ENCODE measurements around the gene RNF32. TPM values are rescaled to one million over a fixed set of nuclear protein-coding genes. Genes with fewer than 3 reads are reported as not detected.
"Not testable (repeated sequence)": the region's sequence is repeated elsewhere in the genome, so short reads cannot be mapped to it uniquely, and the experiment has no call there.

RNF32 gene
- total RNA-seq, 2 experiments from 2014 or later, result 0.97 to 2.2 TPM

DNA sequence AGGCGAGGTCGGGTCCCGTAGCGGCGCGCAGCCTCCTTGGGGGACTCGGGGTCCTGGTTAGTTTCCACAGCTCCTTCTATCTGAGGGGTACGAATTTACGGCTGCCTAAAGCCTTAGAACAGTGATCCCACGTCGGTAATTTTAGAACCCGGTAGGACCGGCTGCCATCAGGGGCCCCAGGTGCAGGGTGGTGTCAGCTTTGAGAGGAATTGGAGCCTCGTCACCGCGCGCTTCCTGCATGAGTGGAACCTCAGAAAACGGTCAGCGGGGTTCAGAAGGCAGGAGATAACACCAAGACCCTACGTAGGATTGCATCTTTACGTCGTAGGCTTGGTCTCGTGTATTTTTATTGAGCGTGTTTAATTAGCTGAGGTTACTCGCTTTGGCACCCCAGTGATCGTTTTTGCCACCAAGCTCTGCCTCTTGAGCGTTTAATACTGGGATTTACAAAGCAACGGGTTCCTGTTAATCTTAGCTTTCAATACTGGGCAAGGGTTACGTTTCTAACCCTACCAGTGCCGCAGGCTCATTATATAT is 443 bp downstream of the RNF32 start:
- no peak for DNase-seq
- Mint-ChIP-seq H3K27me3 (peaks cover 26% of the 10 kb centered on the region), H3K36me3 (no peaks in the 10 kb centered on the region), H3K27ac (peak overlapping the region; percentile 96), H3K4me1 (peaks cover 14% of the 10 kb centered on the region), H3K9me3 (peaks cover 4% of the 10 kb centered on the region), H3K4me3 (peak overlapping the region; percentile 94)
- ATAC-seq (ENCODE audit: low read depth), result peak; percentile 69
- POLR2A ChIA-PET, result interaction anchor here (1.4 to 1.7 kb wide), 2 partner anchors 9 to 28 kb away, joined by 6 to 12 read pairs; no protein-coding TSS in a partner anchor

DNA sequence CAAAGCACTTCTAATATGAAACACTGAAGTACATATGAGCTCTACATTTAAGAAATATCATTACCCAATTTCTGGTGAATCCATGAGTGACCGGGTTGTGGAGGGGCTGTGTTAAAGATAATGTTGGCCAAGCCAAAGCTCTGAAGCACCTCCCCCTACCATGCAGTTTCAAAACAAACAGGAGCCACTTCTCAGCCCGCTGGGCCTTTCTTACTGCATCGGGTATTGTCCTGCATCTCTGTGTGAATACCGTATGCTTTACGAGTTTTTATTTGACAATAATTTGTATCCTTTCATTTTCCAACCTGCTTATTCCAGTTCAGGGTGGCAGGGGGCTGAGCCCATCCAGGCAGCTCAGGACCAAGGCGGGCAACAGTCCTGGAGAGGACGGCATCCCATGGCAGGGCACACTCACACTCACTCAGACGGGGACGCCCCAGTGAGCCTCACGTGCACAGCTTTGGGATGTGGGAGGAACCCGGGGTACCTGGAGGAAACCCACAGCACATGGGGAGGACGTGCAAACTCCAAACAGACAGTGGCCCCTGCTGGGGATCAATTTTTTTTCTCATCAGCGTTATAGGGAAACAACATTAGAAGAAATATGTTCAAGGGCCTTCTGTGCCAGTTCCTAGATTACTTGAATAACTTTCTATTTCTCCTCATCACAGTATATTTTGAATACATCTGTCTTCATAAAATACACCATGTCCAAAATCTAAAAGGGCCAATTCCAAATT is 1.9 kb downstream of the RNF32 start:
- H3K36me3 Mint-ChIP-seq, result no peaks in the 10 kb centered on the region
- peaks cover 32% of the 10 kb centered on the region for H3K27me3 Mint-ChIP-seq

DNA sequence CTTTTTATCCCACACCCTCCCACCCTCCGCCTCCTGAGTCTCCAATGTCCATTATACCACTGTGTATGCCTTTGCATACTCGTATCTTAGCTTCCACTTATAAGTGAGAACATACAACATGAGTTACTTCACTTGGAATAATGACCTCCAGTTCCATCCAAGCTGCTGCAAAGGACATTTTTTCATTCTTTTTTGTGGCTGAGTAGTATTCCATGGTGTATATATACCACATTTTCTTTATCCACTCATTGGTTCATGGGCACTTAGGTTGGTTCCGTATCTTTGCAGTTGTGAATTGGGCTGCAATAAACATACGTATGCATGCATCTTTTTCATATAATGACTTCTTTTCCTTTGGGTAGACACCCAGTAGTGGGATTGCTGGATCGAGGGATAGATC is 6.8 kb downstream of the RNF32 start:
- H3K36me3 Mint-ChIP-seq; ATAC-seq (ENCODE audit: low read depth); H3K4me3 Mint-ChIP-seq; DNase-seq; H3K9me3 Mint-ChIP-seq; H3K4me1 Mint-ChIP-seq; POLR2A ChIA-PET; H3K27ac Mint-ChIP-seq: not testable (repeated sequence)
- peaks cover 65% of the 10 kb centered on the region for H3K27me3 Mint-ChIP-seq

More for the DNA sequence above, 1.9 kb downstream of the RNF32 start:
- Mint-ChIP-seq H3K9me3 (peaks cover 4% of the 10 kb centered on the region), H3K4me3 (no peak overlapping the region), H3K4me1 (peaks cover 12% of the 10 kb centered on the region), H3K27ac (no peak overlapping the region)
- DNase-seq (no peak), ATAC-seq (ENCODE audit: low read depth) (no peak)
- POLR2A ChIA-PET, result interaction anchor here (0.8 kb wide), 1 partner anchor 17 kb away, joined by 3 read pairs; no protein-coding TSS in a partner anchor

DNA sequence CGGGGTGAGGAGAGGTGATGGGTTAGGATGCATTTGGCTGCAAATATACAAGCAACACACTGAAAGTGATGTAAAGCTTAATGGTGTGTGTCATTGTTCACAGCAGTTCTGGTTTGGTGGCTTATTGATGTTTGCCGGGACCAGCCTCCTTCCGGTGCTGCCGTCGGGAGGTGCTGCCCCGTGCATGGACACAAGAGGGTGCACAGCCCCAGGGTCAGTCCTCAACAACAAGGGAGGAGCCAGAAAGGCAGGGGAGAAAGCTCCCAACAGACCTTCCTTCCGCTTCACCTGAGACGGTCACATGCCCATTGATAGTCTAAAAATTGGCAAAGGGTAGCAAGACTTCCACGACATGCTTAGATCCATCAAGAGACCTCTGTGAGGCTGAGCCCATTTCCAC is 9.5 kb downstream of the RNF32 start:
- peaks cover 48% of the 10 kb centered on the region for H3K27me3 Mint-ChIP-seq
- DNase-seq, result no peak
- no peak overlapping the region for H3K4me3 Mint-ChIP-seq
- H3K4me1 Mint-ChIP-seq, result peaks cover 6% of the 10 kb centered on the region
- no peaks in the 10 kb centered on the region for H3K9me3 Mint-ChIP-seq
- peak; percentile 54 for ATAC-seq (ENCODE audit: low read depth)
- POLR2A ChIA-PET, result interaction anchor here (1.6 kb wide), 1 partner anchor 9 kb away, joined by 6 read pairs; the partner anchor contains the start of gene RNF32
- H3K36me3 Mint-ChIP-seq, result no peaks in the 10 kb centered on the region
- no peak overlapping the region for H3K27ac Mint-ChIP-seq

DNA sequence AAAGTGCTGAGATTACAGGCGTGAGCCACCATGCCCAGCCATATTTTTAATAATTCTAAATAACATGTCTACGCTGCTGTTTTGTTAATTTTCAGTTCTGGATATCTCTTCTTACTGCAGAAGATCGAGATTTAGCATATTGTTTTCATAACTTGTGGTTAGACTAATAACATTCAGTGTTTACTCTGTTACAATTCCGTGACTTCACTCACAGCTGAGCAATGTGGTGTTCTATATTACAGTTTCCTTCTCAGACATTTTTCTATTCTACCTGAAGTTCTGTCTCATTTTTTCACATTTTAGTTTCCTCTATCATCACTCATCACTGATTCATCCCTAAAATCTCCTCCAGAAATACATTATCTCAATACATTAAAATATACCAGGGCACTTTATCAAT is 10.9 kb downstream of the RNF32 start:
- POLR2A ChIA-PET, result no interaction called here
- Mint-ChIP-seq H3K4me1 (peaks cover 10% of the 10 kb centered on the region), H3K36me3 (no peaks in the 10 kb centered on the region), H3K9me3 (no peaks in the 10 kb centered on the region), H3K27me3 (peaks cover 38% of the 10 kb centered on the region), H3K27ac (no peak overlapping the region), H3K4me3 (no peak overlapping the region)
- ATAC-seq (ENCODE audit: low read depth) (no peak), DNase-seq (no peak)

DNA sequence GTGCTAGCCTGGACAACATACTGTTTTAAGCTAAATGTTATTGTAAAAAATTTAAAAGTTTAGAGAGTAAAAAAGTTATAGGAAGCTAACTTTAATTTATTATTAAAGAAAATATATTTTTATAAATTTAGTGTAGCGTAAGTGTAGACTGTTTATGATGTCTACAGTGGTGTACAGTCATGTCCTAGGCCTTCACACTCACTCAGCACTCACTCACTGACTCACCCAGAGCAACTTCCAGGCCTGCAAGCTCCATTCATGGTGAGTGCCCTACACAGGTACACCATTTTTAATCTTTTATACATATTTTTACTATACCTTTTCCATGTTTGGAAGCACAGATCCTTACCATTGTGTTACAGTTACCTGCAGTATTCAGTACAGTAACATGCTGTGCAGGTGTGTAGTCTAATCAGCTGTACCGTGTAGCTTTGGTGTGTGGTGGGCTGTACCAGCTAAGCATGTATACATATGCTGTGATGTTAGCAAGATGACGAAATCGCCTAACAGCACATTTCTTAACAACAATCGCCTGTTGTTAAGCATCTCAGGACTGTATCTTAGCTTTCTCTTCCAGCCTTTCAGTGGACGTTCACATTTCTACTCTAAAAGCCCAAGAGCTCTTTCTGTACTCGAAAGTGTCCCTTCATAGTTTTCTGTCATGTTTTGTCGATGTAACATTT is 12.5 kb downstream of the RNF32 start:
- DNase-seq (no peak), ATAC-seq (ENCODE audit: low read depth) (no peak)
- Mint-ChIP-seq H3K27me3 (peaks cover 35% of the 10 kb centered on the region), H3K27ac (no peak overlapping the region), H3K9me3 (no peaks in the 10 kb centered on the region), H3K4me1 (peaks cover 10% of the 10 kb centered on the region), H3K36me3 (no peaks in the 10 kb centered on the region), H3K4me3 (no peak overlapping the region)
- POLR2A ChIA-PET, result no interaction called here

DNA sequence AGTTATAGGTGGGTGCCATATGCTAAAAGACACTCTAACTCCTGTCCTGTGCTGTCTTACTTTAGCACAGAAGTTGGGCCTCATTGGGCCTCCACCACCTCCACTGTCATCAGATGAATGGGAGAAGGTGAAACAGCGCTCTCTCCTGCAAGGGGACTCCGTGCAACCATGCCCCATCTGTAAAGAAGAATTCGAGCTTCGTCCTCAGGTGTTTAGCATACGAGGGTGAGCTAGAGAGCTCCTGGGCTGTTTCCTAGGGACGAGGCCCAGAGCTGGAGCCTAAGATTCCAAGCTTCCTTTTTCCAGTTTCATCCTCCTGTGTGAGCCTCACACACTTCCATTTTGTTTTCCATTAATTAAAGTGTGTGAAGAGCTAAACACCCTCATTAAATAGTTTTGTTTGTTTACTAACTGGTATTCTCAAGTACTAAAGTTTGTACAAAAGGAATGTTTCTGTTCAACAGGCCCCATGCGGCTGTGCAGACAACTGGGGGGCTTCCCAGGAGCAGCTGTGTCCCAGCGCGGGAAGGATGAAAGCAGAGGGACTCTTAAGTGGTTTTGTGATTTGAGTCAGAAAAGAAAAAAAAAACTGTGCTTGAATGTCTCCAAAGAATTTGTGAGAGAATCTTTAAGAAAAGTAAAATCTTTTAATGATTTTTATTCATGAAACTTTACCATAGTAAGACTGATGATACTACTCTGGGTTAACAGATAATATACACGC is 14.1 kb downstream of the RNF32 start:
- H3K36me3 Mint-ChIP-seq, result no peaks in the 10 kb centered on the region
- no peaks in the 10 kb centered on the region for H3K9me3 Mint-ChIP-seq
- DNase-seq (no peak), ATAC-seq (ENCODE audit: low read depth) (no peak)
- peaks cover 23% of the 10 kb centered on the region for H3K27me3 Mint-ChIP-seq
- POLR2A ChIA-PET, result no interaction called here
- no peak overlapping the region for H3K27ac Mint-ChIP-seq
- no peak overlapping the region for H3K4me3 Mint-ChIP-seq
- H3K4me1 Mint-ChIP-seq, result peaks cover 10% of the 10 kb centered on the region

DNA sequence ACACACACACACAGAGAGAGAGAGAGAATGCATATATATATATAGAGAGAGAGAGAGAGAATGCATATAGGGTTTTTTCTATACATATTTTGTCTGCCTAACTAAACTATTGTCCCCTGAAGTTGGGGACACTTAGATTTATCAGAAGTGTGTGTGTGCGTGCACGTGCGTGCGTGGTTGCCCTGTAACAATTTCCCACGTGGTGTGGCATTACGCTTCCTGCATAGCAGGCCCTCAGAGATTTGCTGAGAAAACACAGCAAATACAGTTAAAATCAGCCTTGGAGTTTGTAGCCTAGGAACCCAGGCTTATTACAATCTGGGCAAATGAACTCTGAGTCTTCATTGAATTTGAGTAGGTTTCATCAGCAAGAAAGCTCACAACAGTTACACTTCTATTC is 14.7 kb downstream of the RNF32 start:
- ATAC-seq (ENCODE audit: low read depth) (no peak), DNase-seq (no peak)
- Mint-ChIP-seq H3K4me3 (no peak overlapping the region), H3K4me1 (peaks cover 7% of the 10 kb centered on the region), H3K36me3 (no peaks in the 10 kb centered on the region), H3K9me3 (no peaks in the 10 kb centered on the region), H3K27ac (no peak overlapping the region), H3K27me3 (peaks cover 22% of the 10 kb centered on the region)
- POLR2A ChIA-PET, result no interaction called here

DNA sequence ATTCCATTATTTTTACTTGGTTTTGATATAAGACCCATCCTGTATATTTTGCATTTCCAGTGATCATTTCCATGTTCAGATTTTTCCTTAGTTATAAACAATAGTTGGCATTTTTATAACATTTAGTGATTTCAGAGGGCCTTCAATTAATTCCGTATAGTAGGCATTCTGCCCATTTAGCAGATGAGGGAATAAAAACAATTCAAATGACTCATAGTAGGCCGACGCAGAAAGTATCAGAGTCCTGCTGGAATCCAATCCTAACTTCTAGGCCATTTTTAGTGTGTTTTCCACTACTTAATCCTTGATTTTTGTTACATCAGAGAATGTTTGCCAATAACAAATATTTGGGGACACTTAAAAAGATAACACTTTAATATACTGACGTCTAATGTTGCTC is 15.4 kb downstream of the RNF32 start:
- peaks cover 17% of the 10 kb centered on the region for H3K27me3 Mint-ChIP-seq
- no peaks in the 10 kb centered on the region for H3K9me3 Mint-ChIP-seq
- no peak overlapping the region for H3K4me3 Mint-ChIP-seq
- H3K4me1 Mint-ChIP-seq, result peaks cover 7% of the 10 kb centered on the region
- DNase-seq (no peak), ATAC-seq (ENCODE audit: low read depth) (no peak)
- no peak overlapping the region for H3K27ac Mint-ChIP-seq
- POLR2A ChIA-PET, result no interaction called here
- H3K36me3 Mint-ChIP-seq, result no peaks in the 10 kb centered on the region

DNA sequence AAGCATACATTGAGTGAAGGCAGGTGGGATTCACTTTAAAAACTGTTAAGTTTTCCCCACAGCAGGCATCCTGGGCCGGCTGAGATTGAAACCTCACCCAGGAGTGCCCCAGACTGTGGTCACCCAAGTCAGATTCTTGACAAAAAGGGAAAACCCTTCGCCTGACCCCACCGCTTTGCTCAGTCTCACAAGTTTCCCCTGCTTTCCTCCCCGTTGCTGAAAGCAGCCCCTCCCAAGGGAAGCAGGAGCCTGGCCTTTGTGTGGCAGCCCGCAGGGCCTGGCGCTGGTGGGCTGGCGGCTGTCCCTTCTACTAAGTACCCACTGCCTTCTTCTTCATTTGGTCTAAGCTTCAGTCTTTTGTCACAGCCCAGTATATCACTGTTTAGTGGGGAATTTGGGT is 16.0 kb downstream of the RNF32 start:
- Mint-ChIP-seq H3K27me3 (peaks cover 17% of the 10 kb centered on the region), H3K4me1 (peaks cover 7% of the 10 kb centered on the region), H3K4me3 (no peak overlapping the region), H3K27ac (no peak overlapping the region), H3K9me3 (no peaks in the 10 kb centered on the region), H3K36me3 (no peaks in the 10 kb centered on the region)
- ATAC-seq (ENCODE audit: low read depth) (no peak), DNase-seq (no peak)
- POLR2A ChIA-PET, result no interaction called here

DNA sequence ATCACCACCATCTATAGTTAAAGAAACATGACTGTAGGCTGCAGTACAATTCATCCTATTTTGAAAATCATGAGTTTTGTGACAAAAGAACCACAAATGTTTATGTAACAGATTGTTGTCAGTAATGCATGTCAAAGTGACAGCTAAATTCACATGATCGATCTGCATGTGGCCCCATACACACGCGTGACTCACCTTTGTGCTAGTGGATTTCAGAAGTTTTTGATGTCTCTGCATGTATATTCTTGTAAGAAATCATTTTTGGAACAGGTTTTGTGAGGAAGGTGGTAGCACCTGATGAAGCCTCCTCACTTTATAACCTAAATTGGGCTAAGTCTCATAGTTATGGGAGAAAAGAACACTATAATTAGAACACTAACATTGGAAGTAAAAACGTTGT is 17.1 kb downstream of the RNF32 start:
- Mint-ChIP-seq H3K4me1 (peaks cover 7% of the 10 kb centered on the region), H3K27ac (no peak overlapping the region), H3K9me3 (no peaks in the 10 kb centered on the region)

DNA sequence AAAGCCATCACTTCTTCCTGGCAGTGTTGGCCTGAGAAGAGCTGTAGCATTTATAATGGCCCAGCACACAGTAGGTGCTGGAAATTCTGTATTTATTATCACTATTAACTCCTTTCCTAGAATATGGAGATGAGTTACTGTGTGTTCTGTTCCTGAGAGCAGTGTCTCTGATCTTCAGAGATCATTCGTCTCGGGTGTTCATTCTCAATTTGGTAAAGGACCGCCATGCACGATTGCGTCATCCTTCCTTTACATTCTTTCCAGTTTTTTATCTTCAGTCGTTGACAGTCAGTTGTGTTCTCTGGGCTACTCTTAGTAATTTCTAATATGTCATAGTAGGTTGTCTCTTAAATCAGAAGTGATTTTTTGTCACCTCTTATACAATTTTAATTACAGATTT is 18.6 kb downstream of the RNF32 start:
- Mint-ChIP-seq H3K36me3 (no peaks in the 10 kb centered on the region), H3K9me3 (no peaks in the 10 kb centered on the region), H3K27me3 (peaks cover 11% of the 10 kb centered on the region), H3K27ac (no peak overlapping the region), H3K4me3 (no peak overlapping the region), H3K4me1 (peaks cover 7% of the 10 kb centered on the region)
- POLR2A ChIA-PET, result no interaction called here
- ATAC-seq (ENCODE audit: low read depth), result no peak
- no peak for DNase-seq

More for the DNA sequence above, 17.1 kb downstream of the RNF32 start:
- ATAC-seq (ENCODE audit: low read depth) (no peak), DNase-seq (no peak)
- H3K4me3 Mint-ChIP-seq, result no peak overlapping the region
- H3K27me3 Mint-ChIP-seq, result peaks cover 11% of the 10 kb centered on the region
- H3K36me3 Mint-ChIP-seq, result no peaks in the 10 kb centered on the region
- POLR2A ChIA-PET, result interaction anchor here (0.6 kb wide), 1 partner anchor 385 kb away, joined by 4 read pairs; no protein-coding TSS in a partner anchor

DNA sequence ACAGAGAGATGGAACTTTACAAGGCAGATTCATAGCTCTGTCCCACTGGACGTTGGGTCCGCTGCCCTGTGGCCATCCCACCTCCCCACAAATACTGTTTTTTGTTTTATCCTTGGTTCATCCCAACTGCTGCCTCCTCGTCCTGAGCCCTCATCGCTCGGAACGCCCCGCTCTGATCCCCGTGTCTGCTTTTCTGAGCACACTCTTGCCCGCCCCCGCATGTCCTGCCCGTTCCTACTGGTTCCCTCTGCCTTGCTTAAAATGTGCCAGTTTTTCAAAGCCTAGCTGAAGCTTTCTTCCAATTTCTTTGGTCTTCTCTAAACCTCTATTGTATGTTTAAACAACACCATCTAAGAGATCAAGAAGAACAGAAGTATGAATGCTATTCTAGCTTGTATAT is 19.4 kb downstream of the RNF32 start:
- Mint-ChIP-seq H3K4me3 (no peak overlapping the region), H3K36me3 (no peaks in the 10 kb centered on the region), H3K27me3 (peaks cover 11% of the 10 kb centered on the region), H3K4me1 (peaks cover 5% of the 10 kb centered on the region), H3K27ac (no peak overlapping the region), H3K9me3 (no peaks in the 10 kb centered on the region)
- no peak for ATAC-seq (ENCODE audit: low read depth)
- DNase-seq, result no peak
- POLR2A ChIA-PET, result no interaction called here

All from activated naive CD8-positive, alpha-beta T cell treated with anti-CD3 and anti-CD28 coated beads, Interleukin-2, amount 10 ng/mL, durations not matched to agents 7 days and 5 days (primary cell).